ENCODE measurements around the gene RBM18. TPM values are rescaled to one million over a fixed set of nuclear protein-coding genes. Genes with fewer than 3 reads are reported as not detected.

Gene RBM18
- total RNA-seq, 1 donor from 2014 or later = 21.1 TPM

DNA sequence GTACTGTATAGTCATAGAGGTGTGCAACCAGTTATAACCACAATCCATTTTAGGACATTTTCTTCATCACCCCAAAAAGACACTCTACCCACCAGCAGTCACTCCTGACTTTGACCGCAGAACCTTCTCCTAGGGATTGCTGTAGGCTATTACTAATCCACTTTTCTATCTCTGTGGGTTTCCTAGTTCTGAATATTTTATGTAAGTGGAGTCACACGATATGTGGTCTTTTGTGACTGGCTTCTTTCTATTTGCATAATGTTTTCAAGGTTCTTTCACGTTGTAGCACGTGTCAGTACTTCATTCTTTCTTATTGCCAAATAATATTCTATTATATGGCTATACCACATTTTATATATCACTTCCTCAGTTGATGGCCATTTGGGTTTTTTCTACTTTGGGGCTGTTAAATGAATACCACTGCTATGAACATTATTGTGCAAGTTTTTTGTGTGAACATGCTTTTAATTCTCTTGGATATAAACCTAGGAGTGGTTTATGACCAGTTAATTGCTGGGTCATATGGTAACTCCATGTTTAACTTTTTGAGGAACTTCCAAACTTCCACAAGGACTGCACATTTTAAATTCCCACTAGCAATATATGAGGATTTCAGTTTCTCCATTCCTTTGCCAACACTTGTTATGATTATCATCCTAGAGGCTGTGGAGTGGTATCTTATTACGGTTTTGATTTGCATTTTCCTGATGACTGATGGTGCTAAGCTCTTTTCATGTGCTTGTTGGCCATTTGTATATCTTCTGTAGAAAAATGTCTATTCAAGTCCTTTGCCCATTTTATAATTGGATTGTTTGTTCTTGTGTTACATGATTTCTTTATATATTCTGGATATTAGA is 37.8 kb upstream of the RBM18 start:
- TF ChIP-seq, protein P1, sequence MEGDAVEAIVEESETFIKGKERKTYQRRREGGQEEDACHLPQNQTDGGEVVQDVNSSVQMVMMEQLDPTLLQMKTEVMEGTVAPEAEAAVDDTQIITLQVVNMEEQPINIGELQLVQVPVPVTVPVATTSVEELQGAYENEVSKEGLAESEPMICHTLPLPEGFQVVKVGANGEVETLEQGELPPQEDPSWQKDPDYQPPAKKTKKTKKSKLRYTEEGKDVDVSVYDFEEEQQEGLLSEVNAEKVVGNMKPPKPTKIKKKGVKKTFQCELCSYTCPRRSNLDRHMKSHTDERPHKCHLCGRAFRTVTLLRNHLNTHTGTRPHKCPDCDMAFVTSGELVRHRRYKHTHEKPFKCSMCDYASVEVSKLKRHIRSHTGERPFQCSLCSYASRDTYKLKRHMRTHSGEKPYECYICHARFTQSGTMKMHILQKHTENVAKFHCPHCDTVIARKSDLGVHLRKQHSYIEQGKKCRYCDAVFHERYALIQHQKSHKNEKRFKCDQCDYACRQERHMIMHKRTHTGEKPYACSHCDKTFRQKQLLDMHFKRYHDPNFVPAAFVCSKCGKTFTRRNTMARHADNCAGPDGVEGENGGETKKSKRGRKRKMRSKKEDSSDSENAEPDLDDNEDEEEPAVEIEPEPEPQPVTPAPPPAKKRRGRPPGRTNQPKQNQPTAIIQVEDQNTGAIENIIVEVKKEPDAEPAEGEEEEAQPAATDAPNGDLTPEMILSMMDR (IDR thresholded peaks at IDR 0.05; ENCODE audit: insufficient read depth, low read length, poor library complexity, severe bottlenecking) = no peak
- no peak for DNase-seq (ENCODE audit: low read depth)
- H3K4me3 ChIP-seq (ENCODE audit: low read depth, low read length) = no peak overlapping the region
- peaks cover 2% of the 10 kb centered on the region for H3K36me3 ChIP-seq (ENCODE audit: control insufficient read depth, insufficient read depth, low read length)
- H3K27me3 ChIP-seq (ENCODE audit: control insufficient read depth, insufficient read depth, low read length) = no peaks in the 10 kb centered on the region

DNA sequence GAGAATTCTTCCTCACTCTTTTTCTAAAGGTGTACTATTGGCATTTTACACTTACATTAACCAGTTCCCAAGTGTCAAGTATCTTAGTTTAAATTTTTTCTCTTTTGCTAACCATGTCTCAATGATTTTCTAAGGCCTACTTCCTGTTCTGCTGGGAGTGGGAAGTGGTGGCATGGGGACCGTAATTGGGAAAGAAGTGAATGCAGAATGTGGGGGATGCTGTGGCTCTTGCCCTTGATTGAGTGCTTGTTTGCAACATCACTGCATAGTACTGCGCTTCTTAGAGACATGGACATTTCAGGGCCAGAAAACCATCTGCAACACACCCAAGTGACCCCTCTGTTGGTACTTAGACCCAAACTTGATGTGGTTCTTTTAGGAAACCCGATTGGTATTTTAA is 32.9 kb upstream of the RBM18 start:
- TF ChIP-seq, protein P1 (IDR thresholded peaks at IDR 0.05; ENCODE audit: insufficient read depth, low read length, poor library complexity, severe bottlenecking) = no peak
- Histone ChIP-seq H3K36me3 (ENCODE audit: control insufficient read depth, insufficient read depth, low read length) (peaks cover 2% of the 10 kb centered on the region), H3K27me3 (ENCODE audit: control insufficient read depth, insufficient read depth, low read length) (no peaks in the 10 kb centered on the region), H3K4me3 (ENCODE audit: low read depth, low read length) (no peak overlapping the region)
- no peak for DNase-seq (ENCODE audit: low read depth)

DNA sequence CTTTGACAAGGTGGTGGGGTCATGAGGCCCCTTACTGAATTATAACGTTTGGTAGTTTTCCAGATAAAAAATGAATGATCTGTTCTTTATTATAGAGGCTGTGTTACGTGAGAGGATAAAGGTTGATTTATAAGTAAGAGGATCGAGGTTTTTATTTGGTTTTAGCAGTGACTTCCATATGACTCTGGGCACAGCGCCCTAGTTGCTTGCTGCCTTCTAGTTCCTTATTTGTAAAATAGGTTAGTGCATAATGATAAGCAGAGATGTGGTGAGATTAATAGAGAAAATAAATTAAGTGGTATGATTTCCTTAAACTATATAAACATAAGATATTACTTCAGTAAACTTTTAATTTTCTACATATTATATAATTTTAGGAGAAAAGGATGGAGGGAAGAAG is 29.9 kb upstream of the RBM18 start:
- no peak overlapping the region for H3K4me3 ChIP-seq (ENCODE audit: low read depth, low read length)
- H3K36me3 ChIP-seq (ENCODE audit: control insufficient read depth, insufficient read depth, low read length) = peaks cover 2% of the 10 kb centered on the region

DNA sequence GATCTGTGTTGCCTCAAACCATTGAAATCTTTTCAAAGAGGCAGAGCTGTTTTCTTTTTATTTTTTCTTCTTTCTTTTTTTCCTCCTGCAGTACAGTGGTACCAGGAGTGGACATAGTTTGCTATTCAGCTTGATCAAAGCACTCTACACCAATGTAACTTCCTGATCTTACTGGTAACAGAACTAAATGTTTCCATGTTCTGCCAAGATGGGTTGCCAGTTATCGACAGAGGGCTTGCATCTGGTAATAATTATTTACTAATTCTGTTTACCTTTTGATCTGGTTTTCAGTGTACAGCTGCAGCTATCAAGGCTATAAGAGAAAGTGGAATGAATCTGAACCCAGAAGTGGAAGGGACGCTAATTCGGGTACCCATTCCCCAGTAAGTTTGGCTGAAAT is 26.8 kb upstream of the RBM18 start:
- TF ChIP-seq, protein P1 (IDR thresholded peaks at IDR 0.05; ENCODE audit: insufficient read depth, low read length, poor library complexity, severe bottlenecking) = no peak
- Histone ChIP-seq H3K27me3 (ENCODE audit: control insufficient read depth, insufficient read depth, low read length) (no peaks in the 10 kb centered on the region), H3K4me3 (ENCODE audit: low read depth, low read length) (no peak overlapping the region), H3K36me3 (ENCODE audit: control insufficient read depth, insufficient read depth, low read length) (peaks cover 1% of the 10 kb centered on the region)
- no peak for DNase-seq (ENCODE audit: low read depth)

More for the DNA sequence above, 29.9 kb upstream of the RBM18 start:
- no peak for DNase-seq (ENCODE audit: low read depth)
- no peaks in the 10 kb centered on the region for H3K27me3 ChIP-seq (ENCODE audit: control insufficient read depth, insufficient read depth, low read length)
- TF ChIP-seq, protein P1 (IDR thresholded peaks at IDR 0.05; ENCODE audit: insufficient read depth, low read length, poor library complexity, severe bottlenecking) = no peak

DNA sequence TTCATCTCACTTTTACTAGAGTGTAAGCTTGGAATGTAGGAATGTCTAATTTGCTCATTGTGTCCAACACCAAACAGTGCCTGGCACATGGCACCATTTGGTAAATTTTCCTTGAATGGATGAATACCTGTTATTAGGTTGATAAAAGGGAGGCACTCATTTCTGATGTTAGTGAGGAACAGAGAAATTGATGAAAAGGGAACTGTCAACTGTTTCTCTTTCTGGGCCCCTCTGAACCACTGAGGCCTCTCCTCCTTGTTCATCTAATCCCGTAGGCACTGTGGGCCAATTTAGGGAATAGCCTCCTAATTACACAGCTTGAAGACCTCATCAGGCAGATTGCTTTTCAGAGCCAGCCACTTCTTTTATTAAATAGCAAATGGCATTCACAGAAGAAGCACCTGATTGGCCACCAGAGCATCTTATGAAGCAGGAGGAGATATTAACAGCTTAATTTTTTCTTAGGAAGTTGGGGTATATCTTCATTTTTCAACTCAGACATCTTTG is 22.6 kb upstream of the RBM18 start:
- H3K36me3 ChIP-seq (ENCODE audit: control insufficient read depth, insufficient read depth, low read length) = peaks cover 1% of the 10 kb centered on the region
- H3K4me3 ChIP-seq (ENCODE audit: low read depth, low read length) = no peak overlapping the region
- H3K27me3 ChIP-seq (ENCODE audit: control insufficient read depth, insufficient read depth, low read length) = no peaks in the 10 kb centered on the region
- DNase-seq (ENCODE audit: low read depth) = no peak
- TF ChIP-seq, protein P1 (IDR thresholded peaks at IDR 0.05; ENCODE audit: insufficient read depth, low read length, poor library complexity, severe bottlenecking) = no peak

All from kidney epithelial cell (primary cell).